NCI-H146 (cell line): ENCODE data around the gene SKOR2.
"Not testable (repeated sequence)": the region's sequence is repeated elsewhere in the genome, so short reads cannot be mapped to it uniquely, and the experiment has no call there.

Experiments
- DNase-seq: peaks from one replicate; lab custom pipeline; 2025; lab: John Stamatoyannopoulos, UW

Gene SKOR2

DNA sequence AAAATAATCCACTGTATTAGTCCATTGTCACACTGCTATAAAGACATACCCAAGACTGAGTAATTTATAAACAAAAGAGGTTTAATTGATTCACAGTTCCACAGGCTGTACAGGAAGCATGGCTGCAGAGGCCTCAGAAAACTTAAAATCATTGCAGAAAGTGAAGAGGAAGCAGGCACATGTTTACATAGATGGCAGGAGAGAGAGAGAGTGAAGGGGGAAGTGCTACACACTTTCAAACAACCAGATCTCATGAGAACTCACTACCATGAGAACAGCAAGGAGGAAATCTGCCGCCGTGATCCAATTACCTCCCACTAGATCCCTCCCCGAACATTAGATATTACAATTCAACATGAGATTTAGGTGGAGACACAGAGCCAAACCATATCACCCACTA, 55.5 kb downstream of the SKOR2 start:
- not testable (repeated sequence) for DNase-seq

DNA sequence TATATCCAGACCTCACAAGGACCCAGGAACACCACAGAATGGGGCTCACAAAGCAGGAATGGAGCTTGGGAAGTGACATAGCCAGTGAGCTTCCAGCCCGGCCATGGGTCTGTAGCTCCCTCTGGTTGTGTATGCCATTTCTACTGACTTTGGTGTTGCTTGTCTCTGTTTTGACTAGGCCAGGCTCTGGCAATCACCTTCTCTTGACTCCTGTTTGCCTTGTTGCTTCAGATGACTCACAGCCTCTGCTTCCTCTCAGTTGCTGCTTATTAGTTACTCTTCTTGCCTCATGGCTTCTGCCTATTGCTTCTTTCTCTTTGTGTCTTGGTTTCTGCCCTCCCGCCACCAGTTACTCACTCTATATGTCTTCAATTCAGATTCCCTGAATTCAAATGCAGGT, 59.5 kb downstream of the SKOR2 start:
- no peak for DNase-seq

DNA sequence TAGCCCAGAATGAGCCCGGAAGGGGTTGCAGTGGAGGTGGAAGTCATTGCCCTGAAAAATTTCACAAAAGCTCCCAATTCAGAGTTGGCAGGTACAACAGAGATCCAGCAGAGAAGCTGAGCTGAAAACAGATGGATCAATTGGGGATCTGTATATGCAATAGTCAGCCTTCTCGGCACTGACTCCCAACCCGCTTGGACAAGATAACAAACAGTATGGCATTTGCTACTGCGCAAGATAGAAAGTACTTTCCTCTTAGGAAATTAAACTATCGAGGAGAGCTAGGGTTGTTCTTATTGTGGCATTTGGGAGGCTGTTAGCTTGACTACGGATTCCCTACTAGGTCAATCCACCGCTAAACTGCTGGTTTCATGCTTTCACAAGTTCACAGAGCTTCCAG, 63.7 kb downstream of the SKOR2 start:
- no peak for DNase-seq

DNA sequence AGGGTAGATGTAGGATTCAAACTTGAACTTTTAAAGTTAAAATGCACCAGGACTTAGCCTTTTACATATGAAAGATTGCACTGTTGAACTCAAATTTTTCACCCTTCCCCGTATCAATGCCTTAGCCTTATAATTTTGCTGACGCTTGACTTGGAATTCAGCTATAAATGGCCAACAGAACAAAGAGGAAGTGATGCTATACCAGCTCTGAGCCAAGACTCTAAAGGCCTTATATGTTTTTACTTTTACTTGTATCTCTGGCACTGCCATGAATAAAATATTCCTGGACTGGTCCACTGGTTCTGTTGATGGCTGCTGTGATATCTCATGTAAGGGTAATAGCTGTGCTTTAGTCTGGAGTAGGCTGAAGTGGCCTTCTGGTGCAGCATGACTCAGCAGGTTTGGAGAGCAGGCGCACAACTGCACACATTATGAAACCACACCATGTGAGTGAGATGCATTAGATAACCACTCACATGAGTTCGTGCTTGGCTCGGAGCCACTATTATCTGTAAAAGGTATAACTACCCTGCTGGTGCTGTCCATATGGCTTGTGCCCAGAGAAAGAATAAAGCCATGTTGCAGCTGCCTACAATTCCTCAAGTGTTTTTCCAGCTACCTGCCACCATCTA, 66.9 kb downstream of the SKOR2 start:
- DNase-seq, result no peak

DNA sequence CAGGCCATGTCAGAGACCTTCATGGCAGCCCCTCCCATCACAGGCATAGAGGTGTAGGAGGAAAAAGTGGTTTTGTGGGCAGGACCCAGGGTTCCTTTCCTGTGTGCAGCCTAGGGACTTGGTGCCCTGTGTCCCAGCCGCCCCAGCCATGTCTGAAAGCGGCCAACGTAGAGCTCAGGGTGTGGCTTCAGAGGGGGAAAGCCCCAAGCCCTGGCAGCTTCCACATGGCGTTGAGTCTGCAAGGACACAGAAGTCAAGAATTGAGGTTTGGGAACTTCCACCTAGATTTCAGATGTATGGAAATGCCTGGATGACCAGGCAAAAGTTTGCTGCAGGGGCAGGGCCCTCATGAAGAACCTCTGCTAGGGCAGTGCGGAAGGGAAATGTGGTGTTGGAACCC, 69.3 kb downstream of the SKOR2 start:
- DNase-seq, result not testable (repeated sequence)

DNA sequence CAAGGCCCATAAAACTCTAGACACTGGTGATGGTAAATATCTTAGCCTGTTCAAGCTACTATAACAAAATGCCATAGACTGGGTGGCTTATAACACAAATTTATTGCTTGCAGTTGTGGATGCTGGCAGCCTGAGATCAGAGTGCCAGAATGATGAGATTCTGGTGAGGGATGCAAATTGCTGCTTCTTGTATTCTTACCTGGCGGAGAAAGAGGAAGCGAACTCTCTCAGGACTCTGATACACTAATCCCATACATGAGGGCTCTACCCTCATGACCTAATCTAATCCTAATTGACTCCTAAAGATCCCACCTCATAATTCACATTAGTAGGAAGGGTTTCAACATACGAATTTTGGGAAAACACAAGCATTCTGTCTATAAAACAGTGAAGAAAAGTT, 70.7 kb downstream of the SKOR2 start:
- no peak for DNase-seq

DNA sequence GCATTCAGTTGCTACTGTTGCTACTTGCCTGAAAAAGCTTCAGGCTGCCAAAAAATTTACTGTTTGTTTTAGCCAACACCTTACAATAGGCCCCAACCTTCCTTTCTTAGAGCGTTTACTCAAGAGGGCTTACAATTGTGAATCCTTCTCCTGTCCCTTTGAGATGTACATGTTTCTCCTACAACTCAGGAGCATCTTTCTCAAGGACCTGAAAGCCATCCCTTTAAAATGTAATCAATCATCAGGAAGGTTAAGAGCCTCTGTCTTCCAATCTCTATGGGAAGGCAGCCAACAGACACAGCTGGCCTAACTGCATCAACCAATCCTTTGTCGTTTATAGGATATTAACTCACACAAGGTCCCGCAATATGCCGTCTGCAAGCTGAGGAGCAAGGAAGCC, 71.9 kb downstream of the SKOR2 start:
- peak; percentile 8 for DNase-seq

DNA sequence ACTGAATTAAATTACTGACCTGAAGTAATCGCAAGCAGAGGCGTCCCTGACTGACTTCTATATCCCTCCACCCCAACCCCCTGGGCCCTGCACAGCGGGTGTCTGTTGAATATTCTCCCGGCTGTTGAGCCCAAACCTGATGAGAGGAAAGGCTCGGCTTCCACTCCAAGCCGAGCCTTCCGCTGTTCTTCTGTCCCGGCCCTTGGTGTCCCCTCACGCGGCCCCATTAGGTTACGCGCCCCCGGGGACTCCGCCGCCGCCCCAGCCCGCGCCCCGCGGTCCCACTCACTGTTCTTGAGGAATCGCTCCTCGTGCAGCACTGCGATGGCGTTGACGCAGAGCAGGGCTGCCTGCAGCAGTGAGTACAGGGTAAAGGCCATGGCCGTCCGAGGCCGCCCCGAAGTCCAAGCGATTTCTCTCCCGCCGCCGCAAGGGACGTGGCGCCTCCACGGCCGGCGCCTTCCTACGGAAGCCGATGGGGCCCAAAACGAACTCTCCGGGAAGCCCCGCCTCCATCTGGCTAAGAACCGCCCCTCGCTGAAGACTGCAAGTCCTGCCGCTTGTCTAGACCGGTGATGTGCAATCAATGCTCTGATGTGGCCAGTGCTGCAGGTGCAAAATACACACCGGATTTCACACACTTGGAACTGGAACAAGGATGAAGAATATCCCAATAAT, 75.4 kb downstream of the SKOR2 start, which contains the start of gene IER3IP1:
Gene IER3IP1, minus strand, starts transcription at position 467 of the 678 bp plus-strand sequence. Its CDS starts 87 bp downstream, at position 380.
- DNase-seq, result peak; percentile 97

DNA sequence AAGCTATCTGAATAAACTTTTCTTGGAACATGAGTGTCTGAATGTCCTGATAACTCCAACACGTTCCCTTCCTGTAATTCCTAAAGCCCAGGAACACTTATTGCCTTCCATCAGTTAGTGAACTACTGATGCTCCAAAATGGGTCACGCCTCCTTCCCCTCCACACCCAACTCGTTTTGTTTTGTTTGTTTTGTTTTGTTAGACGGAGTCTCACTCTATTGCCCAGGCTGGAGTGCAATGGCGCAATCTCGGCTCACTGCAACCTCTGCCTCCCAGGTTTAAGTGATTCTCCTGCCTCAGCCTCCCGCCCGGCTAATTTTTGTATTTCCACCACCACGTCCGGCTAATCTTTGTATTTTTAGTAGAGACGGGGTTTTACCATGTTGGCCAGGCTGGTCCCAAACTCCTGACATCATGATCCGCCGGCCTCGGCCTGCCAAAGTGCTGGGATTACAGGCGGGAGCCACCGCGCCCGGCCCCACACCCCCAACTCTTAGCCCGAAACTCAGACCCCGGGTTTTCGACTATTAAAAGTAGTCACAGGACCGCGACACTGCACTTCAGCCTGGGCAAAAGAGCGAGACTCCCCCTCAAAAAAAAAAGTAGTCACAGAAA, 76.1 kb downstream of the SKOR2 start:
- no peak for DNase-seq

DNA sequence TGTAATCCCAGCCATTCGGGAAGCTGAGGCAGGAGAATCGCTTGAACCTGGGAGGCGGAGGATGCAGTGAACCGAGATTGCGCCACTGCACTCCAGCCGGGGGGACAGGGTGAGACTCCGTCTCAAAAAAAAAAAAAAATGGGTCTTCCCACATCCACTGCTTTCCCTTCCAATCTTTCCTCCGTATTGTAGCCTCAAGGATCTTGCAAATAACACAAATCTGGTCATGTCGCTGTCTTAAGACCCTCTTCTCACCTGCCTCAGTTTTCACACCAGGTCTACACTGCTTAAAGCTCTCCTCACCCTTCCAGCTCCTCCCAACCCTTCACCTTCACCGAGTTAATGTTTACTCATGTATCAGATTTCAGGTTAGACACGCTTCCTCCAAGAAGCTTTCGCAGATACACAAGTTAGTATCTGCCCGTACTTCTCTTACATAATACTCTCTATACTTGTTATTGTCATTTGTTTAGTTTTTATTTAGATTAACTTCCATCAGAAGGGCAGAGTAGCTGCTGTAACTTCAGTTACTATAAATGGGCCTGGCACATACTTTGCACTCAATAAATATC, 76.8 kb downstream of the SKOR2 start:
- DNase-seq, result no peak

DNA sequence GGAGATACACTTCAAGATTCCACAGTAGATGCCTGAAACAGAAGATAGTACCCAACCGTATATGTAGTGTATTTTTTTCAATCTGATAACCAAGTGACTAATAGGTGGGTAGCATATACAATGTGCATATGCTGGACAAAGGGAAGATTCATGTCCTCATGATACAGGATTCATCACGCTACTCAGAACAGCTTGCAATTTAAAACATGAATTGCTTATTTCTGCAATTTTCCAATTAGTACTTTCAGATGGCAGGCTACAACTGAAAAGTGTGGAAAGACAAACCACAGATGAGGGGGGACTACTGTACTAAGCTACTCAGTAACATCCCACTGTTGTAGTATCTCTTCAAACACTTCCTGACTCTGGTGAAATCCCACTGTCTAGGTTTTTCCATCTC, 79.0 kb downstream of the SKOR2 start:
- DNase-seq, result no peak

DNA sequence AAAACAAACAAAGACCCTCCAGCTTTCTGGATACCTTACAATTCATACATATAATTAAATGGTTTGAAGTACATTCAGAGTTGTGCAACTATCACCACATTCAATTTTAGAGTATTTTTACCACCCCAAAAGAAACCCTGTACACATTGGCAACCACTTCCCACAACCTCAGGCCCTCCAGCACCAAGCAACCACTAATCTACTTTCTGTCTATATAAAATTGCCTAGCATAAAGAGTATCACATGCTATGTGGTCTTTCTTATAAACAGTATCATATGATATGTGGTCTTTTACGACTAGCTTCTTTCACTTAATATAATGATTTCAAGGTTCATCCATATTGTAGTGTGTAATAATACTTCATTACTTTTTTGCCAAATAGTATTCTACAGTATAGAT, 82.5 kb downstream of the SKOR2 start:
- no peak for DNase-seq

DNA sequence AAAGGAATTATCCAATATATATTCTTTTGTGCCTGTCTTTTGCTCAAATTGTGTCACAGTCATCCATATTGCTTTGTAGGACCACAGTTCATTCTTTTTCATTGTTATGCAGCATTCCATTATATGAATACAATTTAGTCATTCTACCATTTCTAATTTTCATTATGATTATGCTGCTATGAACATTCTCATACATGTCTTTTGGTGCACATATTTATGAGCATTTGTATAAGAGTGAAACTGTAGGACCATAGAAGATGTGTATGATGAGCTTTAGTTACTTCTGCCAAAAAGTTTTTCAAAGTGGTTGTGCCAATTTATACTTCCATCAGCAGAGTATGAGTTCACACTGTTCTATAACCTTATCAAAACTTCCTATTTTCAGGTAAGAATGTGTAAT, 83.0 kb downstream of the SKOR2 start:
- no peak for DNase-seq

DNA sequence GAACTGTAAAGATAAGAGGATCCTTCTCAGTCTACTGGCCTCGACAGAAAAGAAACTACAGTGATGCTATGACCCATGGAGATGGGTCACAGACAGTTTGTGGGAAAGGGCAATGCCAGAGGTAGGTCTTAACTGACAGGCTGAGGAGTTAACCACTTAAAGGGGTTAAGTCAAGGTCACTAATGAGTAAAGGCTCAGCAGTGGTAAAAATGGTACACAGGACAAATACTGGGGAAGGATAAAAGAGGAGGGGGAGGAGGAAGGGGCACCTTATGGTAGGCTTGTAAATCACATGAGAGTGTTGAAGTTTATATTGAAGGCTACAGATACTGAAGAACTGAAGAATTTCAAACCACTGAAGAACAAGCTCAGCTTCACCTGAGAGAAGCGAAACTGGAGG, 85.2 kb downstream of the SKOR2 start:
- no peak for DNase-seq

DNA sequence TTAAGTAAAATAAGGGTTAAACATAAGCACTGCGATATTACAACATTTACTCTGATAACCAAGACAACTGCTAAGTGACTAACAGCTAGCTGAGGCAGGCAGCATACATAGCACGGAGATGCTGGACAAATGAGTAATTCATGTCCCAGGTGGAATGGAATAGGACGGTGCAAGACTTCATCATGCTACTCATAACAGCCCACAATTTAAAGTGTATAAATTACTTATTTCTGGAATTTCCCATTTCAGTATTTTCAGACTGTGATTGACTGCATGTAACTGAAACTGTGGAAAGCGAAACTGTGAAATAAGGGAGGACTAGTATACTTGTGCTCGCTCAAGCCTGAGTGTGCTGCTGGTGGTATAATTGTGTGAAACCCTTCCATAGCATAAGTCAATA, 88.2 kb downstream of the SKOR2 start:
- no peak for DNase-seq

DNA sequence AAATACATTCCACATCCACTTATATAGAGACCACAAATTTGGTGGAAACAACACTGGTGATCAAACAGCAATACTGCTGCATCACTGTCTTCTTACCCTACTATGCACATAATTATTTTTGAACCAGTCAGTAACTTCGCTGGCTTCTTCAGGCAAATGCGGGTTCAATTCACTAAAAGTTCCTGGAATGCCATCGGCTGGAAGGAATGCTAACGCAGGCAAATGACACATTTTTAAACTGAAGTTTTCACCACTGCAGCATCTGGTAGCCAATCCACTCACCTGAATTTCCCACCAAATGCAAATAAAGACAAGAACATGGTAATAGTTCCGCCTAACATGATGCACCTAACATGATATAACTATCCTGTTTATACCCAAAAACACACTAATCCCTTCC, 91.2 kb downstream of the SKOR2 start:
- DNase-seq, result no peak

DNA sequence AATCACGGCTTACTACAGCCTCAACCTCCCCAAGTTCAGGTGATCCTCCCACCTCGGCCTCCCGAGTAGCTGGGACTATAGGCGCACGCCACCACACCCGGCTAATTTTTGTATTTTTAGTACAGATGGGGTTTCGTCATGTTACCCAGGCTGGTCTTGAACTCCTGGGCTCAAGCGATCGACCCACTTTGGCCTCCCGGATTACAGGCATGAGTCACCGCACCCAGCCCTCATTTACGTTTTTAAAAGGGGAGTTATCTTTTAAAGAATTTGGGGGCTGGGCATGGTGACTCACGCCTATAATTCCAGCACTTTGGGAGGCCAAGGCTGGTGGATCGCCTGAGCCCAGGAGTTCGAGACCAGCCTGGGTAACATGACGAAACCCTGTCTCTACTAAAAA, 93.1 kb downstream of the SKOR2 start:
- not testable (repeated sequence) for DNase-seq
